Measurements from ENCODE around the gene ENOSF1. TPM values are rescaled to one million over a fixed set of nuclear protein-coding genes. Genes with fewer than 3 reads are reported as not detected.
A peak's percentile ranks its signal among the peaks of the same experiment; 100 is the strongest.

The ENOSF1 gene
- total RNA-seq, 2 experiments from 2014 or later: 37.8 to 40.1 TPM

DNA sequence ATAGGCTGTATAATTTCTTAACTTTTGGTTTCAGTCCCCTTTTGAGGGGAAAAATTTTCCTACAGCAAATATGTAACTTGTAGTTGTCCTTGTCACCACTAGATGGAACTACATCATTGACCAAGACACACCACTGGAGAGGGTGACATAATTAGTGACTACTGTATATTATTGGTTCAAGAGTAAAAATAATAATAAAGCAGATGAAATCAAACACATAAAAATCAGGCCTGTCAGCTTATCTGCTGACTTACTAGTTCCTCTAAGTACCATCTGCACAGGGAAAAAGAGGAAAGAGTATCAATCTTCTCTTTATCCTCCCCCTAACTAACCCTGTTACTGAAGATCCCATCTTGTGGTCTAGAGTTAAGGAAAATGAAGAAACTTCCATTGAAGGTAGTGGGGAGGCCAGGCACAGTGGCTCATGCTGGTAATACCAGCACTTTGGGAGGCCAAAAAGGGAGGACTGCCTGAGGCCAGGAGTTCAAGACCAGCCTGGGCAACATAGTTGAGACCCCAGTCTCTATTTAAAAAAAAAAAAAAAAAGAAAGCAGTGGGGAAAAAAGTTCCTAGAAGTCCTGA lies 29.6 kb upstream of the ENOSF1 start:
- no peak overlapping the region for H3K27ac Mint-ChIP-seq
- peaks cover 62% of the 10 kb centered on the region for H3K36me3 Mint-ChIP-seq (ENCODE audit: low read depth)
- DNase-seq: peak in 3 of 14 experiments; percentile 59 to 71 (median 71)

DNA sequence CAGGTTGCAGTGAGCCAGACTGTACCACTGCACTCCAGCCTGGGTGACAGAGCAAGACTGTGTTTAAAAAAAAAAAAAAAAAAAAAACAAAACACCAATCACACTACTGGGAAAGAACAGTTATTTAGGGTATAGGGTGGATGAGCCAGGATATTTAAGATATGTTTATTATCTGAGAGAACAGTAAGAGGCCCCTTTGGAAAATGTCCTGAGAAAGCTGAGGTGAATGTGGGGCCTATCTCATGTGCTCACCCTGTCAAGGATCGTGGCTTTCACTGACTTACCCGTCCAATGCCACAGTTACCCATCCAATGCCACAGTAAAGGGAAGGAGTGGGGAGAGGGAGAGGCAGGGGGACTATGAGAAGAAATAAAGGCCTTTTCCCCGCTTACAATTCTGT lies 19.9 kb upstream of the ENOSF1 start:
- H3K27ac Mint-ChIP-seq: no peak overlapping the region

More for the DNA sequence above, 29.6 kb upstream of the ENOSF1 start:
- Mint-ChIP-seq H3K4me1 (ENCODE audit: low read depth) (peaks cover 5% of the 10 kb centered on the region), H3K9me3 (no peaks in the 10 kb centered on the region), H3K4me3 (no peak overlapping the region), H3K27me3 (no peaks in the 10 kb centered on the region)
- intact Hi-C loops (cut with DNase I, micrococcal nuclease): loop anchor here (1.0 to 10.0 kb wide), 4 partner anchors 89 to 1803 kb away; no protein-coding TSS in a partner anchor
- Histone ChIP-seq H3K4me3 (ENCODE audit: low read length) (no peak overlapping the region), H3K27me3 (ENCODE audit: control insufficient read depth in 1 of 2, insufficient read depth in 2 of 2, low read length in 2 of 2) (no peaks in the 10 kb centered on the region), H3K36me3 (ENCODE audit: insufficient read depth, low read length) (peaks cover 28% of the 10 kb centered on the region), H3K27ac (ENCODE audit: low read depth in 1 of 2, low read length in 2 of 2) (no peak overlapping the region), H3K9me3 (ENCODE audit: control insufficient read depth in 1 of 2, insufficient read depth in 1 of 2, low read length in 2 of 2) (no peaks in the 10 kb centered on the region), H3K4me1 (ENCODE audit: insufficient read depth, low read length) (no peaks in the 10 kb centered on the region)
- POLR2A ChIA-PET: interaction anchor here (2.1 to 4.4 kb wide), 2 partner anchors 89 to 97 kb away, joined by 4 to 28 read pairs; no protein-coding TSS in a partner anchor
- ATAC-seq (ENCODE audit: poor library complexity): peak; percentile 87
- TF ChIP-seq, protein P1, sequence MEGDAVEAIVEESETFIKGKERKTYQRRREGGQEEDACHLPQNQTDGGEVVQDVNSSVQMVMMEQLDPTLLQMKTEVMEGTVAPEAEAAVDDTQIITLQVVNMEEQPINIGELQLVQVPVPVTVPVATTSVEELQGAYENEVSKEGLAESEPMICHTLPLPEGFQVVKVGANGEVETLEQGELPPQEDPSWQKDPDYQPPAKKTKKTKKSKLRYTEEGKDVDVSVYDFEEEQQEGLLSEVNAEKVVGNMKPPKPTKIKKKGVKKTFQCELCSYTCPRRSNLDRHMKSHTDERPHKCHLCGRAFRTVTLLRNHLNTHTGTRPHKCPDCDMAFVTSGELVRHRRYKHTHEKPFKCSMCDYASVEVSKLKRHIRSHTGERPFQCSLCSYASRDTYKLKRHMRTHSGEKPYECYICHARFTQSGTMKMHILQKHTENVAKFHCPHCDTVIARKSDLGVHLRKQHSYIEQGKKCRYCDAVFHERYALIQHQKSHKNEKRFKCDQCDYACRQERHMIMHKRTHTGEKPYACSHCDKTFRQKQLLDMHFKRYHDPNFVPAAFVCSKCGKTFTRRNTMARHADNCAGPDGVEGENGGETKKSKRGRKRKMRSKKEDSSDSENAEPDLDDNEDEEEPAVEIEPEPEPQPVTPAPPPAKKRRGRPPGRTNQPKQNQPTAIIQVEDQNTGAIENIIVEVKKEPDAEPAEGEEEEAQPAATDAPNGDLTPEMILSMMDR (IDR thresholded peaks at IDR 0.05): peak; percentile 91
- CTCF ChIA-PET: interaction anchor here (1.1 to 5.5 kb wide), 4 partner anchors 65 to 97 kb away, joined by 3 to 28 read pairs (median 12); no protein-coding TSS in a partner anchor

DNA sequence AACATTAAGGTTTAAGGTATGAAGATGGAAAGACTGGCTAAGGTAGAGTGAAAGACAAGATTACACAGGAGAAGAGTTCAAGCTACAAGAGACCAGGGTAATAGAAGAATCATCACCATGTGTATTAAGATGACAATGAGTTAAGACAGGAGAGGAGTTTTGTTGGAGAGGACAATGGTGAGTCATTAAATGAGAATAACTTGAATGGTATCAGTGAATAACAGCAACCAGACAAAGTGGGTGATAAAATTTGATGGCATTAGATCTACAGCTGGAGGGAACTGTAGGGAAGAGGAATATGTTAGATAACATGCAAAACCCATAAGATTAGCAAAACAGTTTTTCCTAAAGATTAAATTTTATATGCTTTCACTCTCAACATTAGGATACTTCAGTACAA lies 18.8 kb upstream of the ENOSF1 start:
- H3K36me3 ChIP-seq (ENCODE audit: insufficient read depth, low read length): peaks cover 7% of the 10 kb centered on the region
- CTCF ChIA-PET: no interaction called here
- no peaks in the 10 kb centered on the region for H3K9me3 ChIP-seq (ENCODE audit: control insufficient read depth in 1 of 2, insufficient read depth in 1 of 2, low read length in 2 of 2)
- POLR2A ChIA-PET: no interaction called here
- Mint-ChIP-seq H3K4me1 (ENCODE audit: low read depth) (no peaks in the 10 kb centered on the region), H3K27me3 (no peaks in the 10 kb centered on the region), H3K4me3 (no peak overlapping the region), H3K36me3 (ENCODE audit: low read depth) (peaks cover 60% of the 10 kb centered on the region), H3K27ac (no peak overlapping the region), H3K9me3 (no peaks in the 10 kb centered on the region)
- no peak for ATAC-seq (ENCODE audit: poor library complexity)
- intact Hi-C loops (cut with DNase I, micrococcal nuclease): no loop called here
- H3K4me1 ChIP-seq (ENCODE audit: insufficient read depth, low read length): no peaks in the 10 kb centered on the region
- TF ChIP-seq, protein P1 (IDR thresholded peaks at IDR 0.05): no peak
- H3K27me3 ChIP-seq (ENCODE audit: control insufficient read depth in 1 of 2, insufficient read depth in 2 of 2, low read length in 2 of 2): no peaks in the 10 kb centered on the region
- H3K4me3 ChIP-seq (ENCODE audit: low read length): no peak overlapping the region
- no peak overlapping the region for H3K27ac ChIP-seq (ENCODE audit: low read depth in 1 of 2, low read length in 2 of 2)
- DNase-seq: no peak

More for the DNA sequence above, 19.9 kb upstream of the ENOSF1 start:
- ChIA-PET POLR2A (no interaction called here), CTCF (interaction anchor here (0.8 kb wide), 1 partner anchor 11 kb away, joined by 3 read pairs; no protein-coding TSS in a partner anchor)
- Mint-ChIP-seq H3K27me3 (no peaks in the 10 kb centered on the region), H3K36me3 (ENCODE audit: low read depth) (peaks cover 65% of the 10 kb centered on the region), H3K4me3 (no peak overlapping the region), H3K4me1 (ENCODE audit: low read depth) (no peaks in the 10 kb centered on the region), H3K9me3 (no peaks in the 10 kb centered on the region)
- no peaks in the 10 kb centered on the region for H3K27me3 ChIP-seq (ENCODE audit: control insufficient read depth in 1 of 2, insufficient read depth in 2 of 2, low read length in 2 of 2)
- TF ChIP-seq, protein P1 (IDR thresholded peaks at IDR 0.05): no peak
- H3K4me3 ChIP-seq (ENCODE audit: low read length): no peak overlapping the region
- ATAC-seq (ENCODE audit: poor library complexity) (no peak), DNase-seq (no peak)
- intact Hi-C loops (cut with DNase I, micrococcal nuclease): no loop called here
- H3K9me3 ChIP-seq (ENCODE audit: control insufficient read depth in 1 of 2, insufficient read depth in 1 of 2, low read length in 2 of 2): no peaks in the 10 kb centered on the region
- peaks cover 14% of the 10 kb centered on the region for H3K36me3 ChIP-seq (ENCODE audit: insufficient read depth, low read length)
- no peak overlapping the region for H3K27ac ChIP-seq (ENCODE audit: low read depth in 1 of 2, low read length in 2 of 2)
- H3K4me1 ChIP-seq (ENCODE audit: insufficient read depth, low read length): no peaks in the 10 kb centered on the region
